Activated effector memory CD4-positive, alpha-beta T cell treated with anti-CD3 and anti-CD28 coated beads, Interleukin-2, amount 50 U/mL, for 16 hours (primary cell): Measurements from ENCODE around the gene NCBP2.
"Not testable (repeated sequence)": the region's sequence is repeated elsewhere in the genome, so short reads cannot be mapped to it uniquely, and the experiment has no call there.

ENCODE experiments used
- DNase-seq: peaks from one replicate; pipeline ENCODE4 v3.0.0-alpha.2; 2020

NCBP2 gene

DNA sequence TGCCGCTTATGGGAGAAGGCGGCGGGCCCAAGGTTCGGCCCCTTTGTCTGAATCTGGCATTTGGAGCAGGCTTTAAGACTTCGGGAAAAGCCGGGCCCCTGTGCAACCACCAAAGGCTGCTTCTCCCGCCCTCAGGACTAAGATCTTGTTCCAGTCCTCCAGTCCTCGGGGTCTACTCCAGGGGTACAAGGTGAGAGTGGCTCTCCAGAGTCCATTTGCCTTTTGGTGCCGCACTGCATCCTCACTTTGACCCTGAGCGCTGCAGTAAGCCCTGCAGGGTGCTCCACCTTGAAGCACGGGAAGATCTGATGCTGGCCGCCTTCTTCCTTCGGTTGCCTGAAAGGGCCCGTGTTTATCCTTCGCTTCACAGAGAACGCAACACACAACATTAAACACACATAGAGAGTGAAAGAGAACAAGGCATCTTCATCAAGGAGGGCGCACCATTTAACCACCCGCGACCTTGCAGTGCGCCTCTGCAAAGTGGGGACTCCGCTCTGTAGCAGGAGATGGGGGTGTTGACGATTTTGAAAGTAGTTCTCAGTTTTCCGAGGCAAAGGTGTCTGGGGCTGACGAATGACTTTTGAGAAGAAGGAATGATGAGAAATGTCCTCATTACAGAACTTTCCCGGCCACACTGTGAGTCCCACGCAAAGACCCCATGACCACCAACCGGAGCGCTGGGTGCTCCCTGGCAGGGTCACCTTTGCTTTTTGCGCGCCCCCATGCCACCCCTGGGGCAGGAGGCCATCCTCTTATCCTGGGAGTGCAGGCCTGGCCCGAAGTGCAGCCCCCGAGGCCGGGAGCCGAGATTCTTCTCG is 25.3 kb upstream of the NCBP2 start:
- no peak for DNase-seq

- no peak for DNase-seq
These were observed 24.4 kb upstream of the NCBP2 start for GRCh38 chr3:196966526-196967401.

DNA sequence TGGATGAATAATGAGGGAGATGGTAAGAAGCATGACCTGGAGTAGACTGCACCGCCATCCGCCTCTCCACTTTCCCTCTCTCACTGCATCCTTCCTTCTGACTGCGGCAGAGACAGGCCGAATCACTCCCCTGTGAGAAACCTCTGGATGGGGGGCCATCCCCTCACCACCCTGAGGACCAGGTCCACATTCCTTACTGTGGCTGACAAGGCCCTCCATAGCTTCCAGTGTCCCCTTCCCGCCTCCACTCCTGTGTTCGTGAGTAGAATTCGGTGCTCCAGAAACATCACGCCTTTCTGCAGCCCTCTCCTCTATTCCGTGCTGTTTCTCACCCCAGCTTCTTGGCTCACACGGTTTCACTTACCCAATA is 23.5 kb upstream of the NCBP2 start:
- no peak for DNase-seq

GRCh38 chr3:196965112-196965803 is 22.9 kb upstream of the NCBP2 start:
- DNase-seq: no peak

DNA sequence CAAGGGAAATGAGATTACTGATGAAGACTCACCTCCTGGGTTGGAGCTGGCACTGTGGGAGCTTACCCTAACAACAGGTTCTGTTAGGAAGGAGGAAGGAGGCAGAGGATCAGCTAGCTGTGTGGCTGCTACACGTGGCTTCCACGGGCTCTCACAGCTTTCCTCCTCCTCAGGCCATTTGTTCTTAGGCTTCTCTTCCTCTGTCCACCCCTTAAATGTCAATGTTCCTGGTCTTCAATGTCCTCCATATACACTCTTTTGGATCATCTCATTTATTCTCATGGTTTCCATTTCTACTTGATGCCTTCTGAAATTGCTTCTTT is 21.3 kb upstream of the NCBP2 start:
- no peak for DNase-seq

DNA sequence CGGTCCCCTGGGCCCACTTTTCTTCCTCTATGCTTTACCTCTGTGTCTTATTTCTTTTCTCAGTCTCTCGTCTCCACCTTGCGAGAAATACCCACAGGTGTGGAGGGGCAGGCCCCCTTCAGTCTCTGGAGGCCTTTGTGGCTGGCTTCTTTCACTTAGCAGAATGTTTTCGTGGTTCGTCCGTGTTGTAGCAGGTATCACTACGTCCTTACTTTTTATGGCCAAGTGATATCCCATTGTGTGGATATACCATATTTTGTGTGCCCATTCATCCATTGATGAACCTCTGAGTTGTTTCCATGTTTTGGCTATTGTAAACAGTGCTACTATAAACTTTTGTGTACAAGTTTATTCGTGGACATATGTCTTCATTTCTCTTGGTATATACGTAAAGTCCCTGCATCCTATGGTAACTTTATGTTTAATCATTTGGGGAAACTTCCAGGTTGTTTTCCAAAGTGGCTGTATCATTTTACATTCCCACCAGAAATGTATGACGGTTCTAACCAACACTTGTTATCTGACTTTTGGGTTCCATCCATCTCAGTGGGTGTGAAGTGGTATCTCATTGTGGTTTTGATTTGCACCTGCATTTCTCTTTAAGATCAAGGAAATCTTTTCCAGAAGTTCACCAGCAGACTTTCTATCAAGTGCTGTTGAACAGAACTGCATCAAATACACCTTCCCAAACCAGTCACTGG is 20.8 kb upstream of the NCBP2 start:
- no peak for DNase-seq

GRCh38 chr3:196962108-196962929 is 20.0 kb upstream of the NCBP2 start:
- no peak for DNase-seq

GRCh38 chr3:196954832-196955231 is 12.5 kb upstream of the NCBP2 start:
- no peak for DNase-seq

DNA sequence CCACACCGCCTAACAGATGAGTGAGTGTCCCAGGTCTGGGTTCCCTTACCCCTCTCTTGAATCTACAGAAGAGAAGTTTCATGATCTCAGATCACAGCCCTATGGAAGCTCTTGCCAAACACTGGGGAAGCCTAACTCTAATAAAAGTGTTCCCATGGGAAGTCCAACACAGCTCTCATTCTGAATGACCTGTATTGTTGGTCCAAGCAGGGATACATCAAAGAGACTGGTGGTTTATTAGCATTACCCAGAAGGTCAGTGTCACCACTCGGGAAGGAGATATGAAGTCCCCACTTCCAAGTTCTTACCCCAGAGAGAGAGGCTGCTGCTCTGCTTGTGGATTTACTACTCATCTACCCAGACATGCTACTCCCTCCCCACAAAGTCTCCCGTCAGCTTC is 9.0 kb upstream of the NCBP2 start:
- no peak for DNase-seq

GRCh38 chr3:196949750-196950149 is 7.4 kb upstream of the NCBP2 start:
- DNase-seq: no peak

DNA sequence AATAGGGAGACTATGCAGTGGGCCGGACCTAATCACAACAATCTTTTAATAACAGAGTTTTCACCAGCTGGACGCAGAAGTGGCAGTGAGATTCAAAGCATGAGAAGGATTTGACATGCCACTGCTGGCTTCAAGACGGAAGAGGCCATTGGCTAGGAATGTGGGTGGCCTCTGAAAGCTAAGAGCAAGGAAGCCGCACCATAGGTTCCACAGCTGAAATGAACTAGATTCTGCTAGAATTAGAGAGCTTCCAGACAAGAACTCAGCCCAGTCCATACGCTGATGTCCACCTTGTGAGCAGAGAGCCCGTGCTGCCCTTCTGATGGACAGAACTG is 6.9 kb upstream of the NCBP2 start:
- DNase-seq: no peak

DNA sequence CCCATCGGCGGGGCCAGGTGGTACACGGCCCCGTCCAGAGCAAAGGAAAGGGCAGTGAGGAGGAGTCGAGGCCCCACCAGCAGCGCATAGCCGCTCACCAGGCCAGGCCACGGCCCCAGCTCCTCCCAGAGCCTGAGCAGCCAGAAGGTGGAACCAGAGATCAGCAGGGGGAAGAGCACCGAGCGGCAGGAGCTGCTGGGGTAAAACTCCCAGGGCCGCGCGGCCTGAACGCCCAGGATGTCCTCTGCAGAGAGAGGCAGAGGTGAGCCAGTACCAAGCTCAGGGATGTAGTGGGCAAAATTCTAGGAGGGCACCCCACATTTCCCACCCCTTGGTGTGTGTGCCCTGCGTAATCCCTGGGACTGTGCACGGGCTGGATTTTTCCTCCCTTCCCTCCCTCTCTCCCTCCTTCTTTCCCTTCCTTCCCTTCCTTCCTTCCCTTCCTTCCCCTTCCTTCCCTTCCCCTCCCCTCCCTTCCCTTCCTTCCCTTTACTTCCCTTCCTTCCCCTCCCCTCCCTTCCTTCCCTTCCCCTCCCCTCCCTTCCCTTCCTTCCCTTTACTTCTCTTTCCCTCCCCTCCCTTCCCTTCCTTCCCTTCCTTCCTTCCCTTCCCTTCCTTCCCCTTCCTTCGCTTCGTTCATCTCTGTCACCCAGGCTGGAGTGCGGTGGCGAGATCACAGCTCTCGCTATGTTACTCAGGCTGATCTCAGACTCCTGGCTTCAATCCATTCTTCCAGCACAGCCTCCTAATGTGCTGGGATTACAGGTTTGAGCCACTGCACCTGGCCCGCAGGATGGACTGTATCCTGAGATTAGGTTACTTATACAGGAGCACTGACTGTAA is 6.3 kb upstream of the NCBP2 start:
- no peak for DNase-seq

GRCh38 chr3:196947860-196948441 is 5.6 kb upstream of the NCBP2 start:
- no peak for DNase-seq

DNA sequence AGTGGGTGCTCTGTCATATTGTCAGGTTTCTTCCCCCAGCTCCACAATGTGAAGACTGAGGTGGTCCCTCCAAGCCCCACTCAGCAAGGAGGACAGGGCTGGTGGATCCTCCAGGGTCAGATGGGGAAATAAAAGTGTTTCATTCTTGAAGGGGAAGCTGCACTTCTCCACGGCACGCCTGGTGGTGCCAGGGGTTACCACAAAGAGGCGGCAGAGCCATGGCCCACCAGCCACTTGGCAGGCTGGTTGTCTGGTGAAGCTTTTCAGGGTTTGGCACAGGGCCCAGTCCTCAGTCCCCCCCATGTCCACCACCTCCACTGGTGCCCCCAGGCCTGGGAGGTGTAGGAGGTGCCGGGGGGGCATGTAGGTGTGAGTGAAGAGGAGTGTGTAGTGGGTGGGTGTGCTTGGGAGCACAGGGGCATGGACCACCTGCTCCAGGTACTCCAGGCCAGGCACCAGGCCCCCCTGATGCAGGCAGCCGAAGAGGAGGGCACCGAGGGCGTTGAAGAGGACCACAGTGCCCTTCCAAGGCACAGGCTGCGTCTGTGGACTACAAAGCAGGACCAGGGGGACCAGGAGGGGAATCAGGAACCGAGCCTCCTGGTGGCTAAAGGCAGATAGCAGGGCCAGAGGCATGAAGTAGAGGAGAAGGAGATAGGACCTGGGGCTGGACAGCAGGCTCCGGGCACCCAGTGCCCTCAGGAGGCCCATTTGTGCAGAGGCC is 5.0 kb upstream of the NCBP2 start:
- no peak for DNase-seq

DNA sequence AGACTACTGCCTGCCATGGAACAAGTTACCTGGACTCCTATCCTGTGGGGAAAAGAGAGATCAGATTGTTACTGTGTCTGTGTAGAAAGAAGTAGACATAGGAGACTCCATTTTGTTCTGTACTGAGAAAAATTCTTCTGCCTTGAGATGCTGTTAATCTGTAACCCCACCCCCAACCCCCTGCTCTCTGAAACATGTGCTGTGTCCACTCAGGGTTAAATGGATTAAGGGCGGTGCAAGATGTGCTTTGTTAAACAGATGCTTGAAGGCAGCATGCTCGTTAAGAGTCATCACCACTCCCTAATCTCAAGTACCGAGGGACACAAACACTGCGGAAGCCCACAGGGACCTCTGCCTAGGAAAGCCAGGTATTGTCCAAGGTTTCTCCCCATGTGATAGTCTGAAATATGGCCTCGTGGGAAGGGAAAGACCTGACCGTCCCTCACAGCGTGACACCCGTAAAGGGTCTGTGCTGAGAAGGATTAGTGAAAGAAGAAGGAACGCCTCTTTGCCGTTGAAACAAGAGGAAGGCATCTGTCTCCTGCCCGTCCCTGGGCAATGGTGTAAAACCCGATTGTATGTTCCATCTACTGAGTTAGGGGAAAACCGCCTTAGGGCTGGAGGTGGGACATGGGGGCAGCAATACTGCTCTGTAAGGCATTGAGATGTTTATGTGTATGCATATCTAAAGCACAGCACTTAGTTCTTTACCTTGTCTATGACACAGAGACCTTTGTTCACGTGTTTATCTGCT is 1.9 kb upstream of the NCBP2 start:
- DNase-seq: not testable (repeated sequence)

- no peak for DNase-seq
These were observed 568 bp upstream of the NCBP2 start for GRCh38 chr3:196942915-196943277.

GRCh38 chr3:196941729-196942225 is 551 bp downstream of the NCBP2 start:
- DNase-seq: peak; percentile 87

DNA sequence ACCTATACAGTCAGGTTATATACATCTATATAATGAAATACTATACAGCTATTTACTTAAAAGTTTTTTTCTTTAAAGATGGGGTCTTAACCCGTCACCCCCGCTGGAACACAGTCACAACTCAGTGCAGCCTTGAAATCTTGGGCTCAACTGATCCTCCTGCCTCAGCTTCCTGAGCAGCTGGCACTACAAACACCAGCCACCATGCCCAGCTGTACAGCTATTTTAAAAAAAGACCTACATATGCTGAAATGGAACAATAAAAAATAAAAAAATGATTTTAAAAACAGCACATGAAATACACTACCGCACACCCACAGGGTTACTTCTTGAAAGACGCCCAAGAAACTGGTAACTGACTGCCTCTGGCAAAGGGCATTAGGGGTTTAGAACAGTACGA is 3.8 kb downstream of the NCBP2 start:
- no peak for DNase-seq

GRCh38 chr3:196938124-196938523 is 4.2 kb downstream of the NCBP2 start:
- DNase-seq: no peak
